Measurements from ENCODE around the gene MKNK1.

MKNK1 gene

DNA sequence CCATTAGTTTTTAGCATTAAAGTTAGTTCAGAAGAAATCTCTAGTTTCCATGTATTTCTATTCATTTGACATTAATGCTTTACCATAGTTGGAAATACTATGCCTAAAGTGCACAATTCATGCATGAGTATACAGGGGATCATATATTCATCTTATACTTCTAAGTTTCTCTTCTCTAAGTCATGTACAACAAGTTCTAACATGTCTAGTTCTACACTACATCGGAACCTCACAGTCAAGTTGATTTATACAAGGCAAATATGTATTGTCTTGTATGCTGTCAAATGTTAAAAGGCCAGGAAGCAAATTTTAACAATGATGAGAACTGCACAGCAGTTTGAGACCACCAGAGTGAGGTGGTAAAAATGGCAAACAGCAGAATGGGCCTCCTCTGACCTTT lies 35.5 kb upstream of the MKNK1 start:
- DNase-seq: no peak
- no peaks in the 10 kb centered on the region for H3K36me3 ChIP-seq
- no peaks in the 10 kb centered on the region for H3K9me3 ChIP-seq
- H3K27me3 ChIP-seq: no peaks in the 10 kb centered on the region
- H3K4me1 ChIP-seq: no peaks in the 10 kb centered on the region
- H3K4me3 ChIP-seq (ENCODE audit: low read depth, low read length): no peak overlapping the region
- TF ChIP-seq, protein P1, sequence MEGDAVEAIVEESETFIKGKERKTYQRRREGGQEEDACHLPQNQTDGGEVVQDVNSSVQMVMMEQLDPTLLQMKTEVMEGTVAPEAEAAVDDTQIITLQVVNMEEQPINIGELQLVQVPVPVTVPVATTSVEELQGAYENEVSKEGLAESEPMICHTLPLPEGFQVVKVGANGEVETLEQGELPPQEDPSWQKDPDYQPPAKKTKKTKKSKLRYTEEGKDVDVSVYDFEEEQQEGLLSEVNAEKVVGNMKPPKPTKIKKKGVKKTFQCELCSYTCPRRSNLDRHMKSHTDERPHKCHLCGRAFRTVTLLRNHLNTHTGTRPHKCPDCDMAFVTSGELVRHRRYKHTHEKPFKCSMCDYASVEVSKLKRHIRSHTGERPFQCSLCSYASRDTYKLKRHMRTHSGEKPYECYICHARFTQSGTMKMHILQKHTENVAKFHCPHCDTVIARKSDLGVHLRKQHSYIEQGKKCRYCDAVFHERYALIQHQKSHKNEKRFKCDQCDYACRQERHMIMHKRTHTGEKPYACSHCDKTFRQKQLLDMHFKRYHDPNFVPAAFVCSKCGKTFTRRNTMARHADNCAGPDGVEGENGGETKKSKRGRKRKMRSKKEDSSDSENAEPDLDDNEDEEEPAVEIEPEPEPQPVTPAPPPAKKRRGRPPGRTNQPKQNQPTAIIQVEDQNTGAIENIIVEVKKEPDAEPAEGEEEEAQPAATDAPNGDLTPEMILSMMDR (IDR thresholded peaks at IDR 0.05; ENCODE audit: low read depth, low read length): no peak

DNA sequence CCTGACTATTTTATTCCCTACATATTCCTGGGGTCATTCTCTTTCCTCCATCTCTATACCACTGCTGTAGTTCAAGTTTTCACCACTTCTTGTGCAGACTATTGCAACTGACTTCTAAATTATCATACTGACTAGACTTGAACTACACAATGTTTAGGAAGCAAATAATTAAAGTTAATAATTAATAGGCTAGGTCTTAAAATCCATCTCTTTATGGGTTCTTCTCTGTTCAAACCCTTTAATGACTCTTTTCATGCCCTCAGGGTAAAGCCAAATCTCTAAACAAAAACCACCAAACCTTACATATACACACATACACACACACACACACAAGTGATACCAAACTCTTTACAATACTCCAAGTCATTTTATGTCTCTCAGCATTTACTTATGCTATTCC lies 34.9 kb upstream of the MKNK1 start:
- TF ChIP-seq, protein P1 (IDR thresholded peaks at IDR 0.05; ENCODE audit: low read depth, low read length): no peak
- DNase-seq: no peak
- Histone ChIP-seq H3K27me3 (no peaks in the 10 kb centered on the region), H3K4me1 (no peaks in the 10 kb centered on the region), H3K36me3 (no peaks in the 10 kb centered on the region), H3K4me3 (ENCODE audit: low read depth, low read length) (no peak overlapping the region), H3K9me3 (no peaks in the 10 kb centered on the region)

DNA sequence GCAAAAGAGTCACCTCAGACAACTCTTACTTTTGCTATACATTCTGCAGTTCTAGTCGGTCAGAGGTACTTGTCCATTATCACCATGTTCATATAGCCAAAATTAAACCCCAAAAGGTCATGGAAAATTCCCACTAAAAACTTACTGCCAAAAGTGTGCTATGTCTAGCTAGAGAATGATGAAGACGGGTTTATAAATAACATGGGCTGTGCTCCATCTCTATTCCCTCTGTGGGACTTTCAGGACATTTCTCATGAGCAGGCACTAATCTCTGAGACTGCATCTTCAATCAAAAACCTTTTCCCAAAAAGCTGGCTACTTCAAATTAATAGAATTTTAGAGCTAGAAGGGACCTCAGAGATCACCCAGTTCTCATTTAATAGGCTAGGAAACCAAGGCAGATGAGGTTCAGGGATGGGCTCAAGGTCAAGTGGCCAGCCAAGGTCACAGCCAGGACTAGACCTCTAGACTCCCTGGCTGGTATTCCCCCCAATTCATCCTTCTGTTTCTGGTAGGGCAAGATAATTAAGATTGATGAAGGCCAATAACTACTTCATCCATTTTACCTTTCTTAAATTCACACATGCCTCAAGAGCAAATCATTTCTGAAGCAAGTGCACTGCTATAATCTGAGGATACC lies 33.5 kb upstream of the MKNK1 start:
- H3K36me3 ChIP-seq: no peaks in the 10 kb centered on the region

DNA sequence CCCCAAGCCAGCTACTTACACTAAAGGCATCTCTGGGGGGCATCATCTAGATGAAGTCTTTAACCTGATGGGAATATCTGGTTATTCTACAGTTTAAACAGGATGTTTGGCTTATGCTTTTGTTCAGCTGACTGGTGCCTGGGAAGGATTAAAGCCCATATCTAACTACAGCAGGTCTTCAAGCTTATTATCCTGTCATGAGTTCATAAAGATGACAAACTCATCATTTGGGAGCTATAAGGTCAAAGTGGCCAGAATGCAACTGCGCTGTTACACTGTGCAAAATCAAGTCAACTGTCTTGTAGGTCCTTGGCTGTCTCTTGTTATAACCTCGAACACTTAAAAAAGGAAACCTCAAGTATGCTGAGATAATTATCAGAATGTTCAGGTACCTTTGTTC lies 31.1 kb upstream of the MKNK1 start:
- no peaks in the 10 kb centered on the region for H3K27me3 ChIP-seq
- H3K4me3 ChIP-seq (ENCODE audit: low read depth, low read length): no peak overlapping the region
- TF ChIP-seq, protein P1 (IDR thresholded peaks at IDR 0.05; ENCODE audit: low read depth, low read length): no peak
- H3K36me3 ChIP-seq: no peaks in the 10 kb centered on the region
- no peaks in the 10 kb centered on the region for H3K9me3 ChIP-seq
- no peak for DNase-seq
- no peaks in the 10 kb centered on the region for H3K4me1 ChIP-seq

More for the DNA sequence above, 33.5 kb upstream of the MKNK1 start:
- Histone ChIP-seq H3K9me3 (no peaks in the 10 kb centered on the region), H3K4me3 (ENCODE audit: low read depth, low read length) (no peak overlapping the region), H3K4me1 (no peaks in the 10 kb centered on the region), H3K27me3 (no peaks in the 10 kb centered on the region)
- DNase-seq: no peak
- TF ChIP-seq, protein P1 (IDR thresholded peaks at IDR 0.05; ENCODE audit: low read depth, low read length): no peak

DNA sequence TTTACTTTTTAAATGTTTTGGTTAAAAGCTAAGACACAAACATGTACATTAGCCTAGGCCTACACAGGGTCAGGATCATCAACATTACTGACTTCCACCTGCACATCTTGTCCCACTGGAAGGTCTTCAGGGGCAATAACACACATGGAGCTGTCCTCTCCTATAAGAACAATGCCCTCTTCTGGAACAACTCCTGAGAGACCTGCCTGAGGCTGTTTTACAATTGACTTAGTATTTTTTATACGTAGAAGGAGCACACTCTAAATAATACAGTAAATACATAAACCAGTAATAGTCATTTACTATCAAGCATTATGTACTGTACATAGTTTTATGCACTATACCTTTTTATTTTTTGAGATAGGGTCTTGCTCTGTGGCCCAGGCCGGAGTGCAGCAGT lies 26.7 kb upstream of the MKNK1 start:
- TF ChIP-seq, protein P1 (IDR thresholded peaks at IDR 0.05; ENCODE audit: low read depth, low read length): no peak
- no peaks in the 10 kb centered on the region for H3K4me1 ChIP-seq
- H3K27me3 ChIP-seq: no peaks in the 10 kb centered on the region
- DNase-seq: no peak
- H3K4me3 ChIP-seq (ENCODE audit: low read depth, low read length): no peak overlapping the region
- H3K9me3 ChIP-seq: no peaks in the 10 kb centered on the region
- no peaks in the 10 kb centered on the region for H3K36me3 ChIP-seq

DNA sequence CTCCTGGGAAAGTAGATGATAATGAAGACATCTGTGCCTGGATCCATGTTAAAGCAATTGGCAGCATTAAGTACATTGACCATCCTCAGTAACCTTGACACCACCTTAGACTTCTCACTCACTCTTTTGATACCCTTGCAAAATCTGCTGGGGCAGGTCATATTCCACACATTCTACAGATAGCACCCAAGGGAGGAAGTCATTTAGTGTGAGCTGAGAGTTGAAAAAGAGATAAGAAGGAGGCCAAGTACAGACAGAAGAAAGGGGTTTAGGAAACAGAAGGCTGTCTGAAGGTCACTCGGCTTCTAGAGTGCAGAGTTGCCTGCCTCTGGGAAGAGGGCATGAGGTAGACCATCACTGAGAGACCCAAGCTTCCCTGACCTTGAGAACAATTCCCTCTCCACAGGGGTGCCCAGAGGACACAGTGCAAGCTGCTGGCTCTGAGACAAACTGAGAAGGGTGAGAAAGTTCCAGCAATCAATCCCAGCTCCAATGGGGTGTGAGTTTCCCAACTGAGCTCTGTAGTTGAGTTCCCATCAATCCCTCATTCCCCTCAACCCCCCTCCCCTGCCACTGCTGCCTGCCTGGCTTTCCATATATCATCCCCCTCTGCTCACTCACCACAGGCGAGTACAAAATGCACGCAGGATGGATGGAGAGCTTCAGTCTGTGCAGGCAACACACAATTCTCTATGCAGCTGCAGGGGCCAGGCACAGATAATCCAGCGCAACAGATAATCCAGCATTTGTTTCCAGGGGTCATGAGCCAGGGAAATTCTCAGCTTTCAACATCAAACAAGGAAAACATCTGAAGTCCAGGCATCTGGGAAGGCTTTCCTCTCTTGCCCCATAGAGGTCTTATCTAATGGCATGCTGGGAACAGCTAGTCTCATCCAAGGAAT lies 19.9 kb upstream of the MKNK1 start:
- no peak for DNase-seq
- no peaks in the 10 kb centered on the region for H3K9me3 ChIP-seq

More for the DNA sequence above, 19.9 kb upstream of the MKNK1 start:
- H3K36me3 ChIP-seq: no peaks in the 10 kb centered on the region
- H3K4me3 ChIP-seq (ENCODE audit: low read depth, low read length): no peak overlapping the region
- TF ChIP-seq, protein P1 (IDR thresholded peaks at IDR 0.05; ENCODE audit: low read depth, low read length): no peak
- H3K27me3 ChIP-seq: no peaks in the 10 kb centered on the region
- no peaks in the 10 kb centered on the region for H3K4me1 ChIP-seq

All from BE2C (cell line).